Stimulated activated CD4-positive, alpha-beta T cell treated with anti-CD3 and anti-CD28 coated beads, Interleukin-1b, Interleukin-23, amount 100 ng/mL, for 48 hours (primary cell): ENCODE data around the gene DDX11.
"Not testable (repeated sequence)": the region's sequence is repeated elsewhere in the genome, so short reads cannot be mapped to it uniquely, and the experiment has no call there.

Source experiments
- DNase-seq: peaks from one replicate; pipeline ENCODE4 v3.0.0-alpha.2; 2020

DDX11 gene

GRCh38 chr12:31100503-31101208 is 27.0 kb downstream of the DDX11 start:
- not testable (repeated sequence) for DNase-seq

GRCh38 chr12:31102125-31102524 is 28.5 kb downstream of the DDX11 start:
- not testable (repeated sequence) for DNase-seq

DNA sequence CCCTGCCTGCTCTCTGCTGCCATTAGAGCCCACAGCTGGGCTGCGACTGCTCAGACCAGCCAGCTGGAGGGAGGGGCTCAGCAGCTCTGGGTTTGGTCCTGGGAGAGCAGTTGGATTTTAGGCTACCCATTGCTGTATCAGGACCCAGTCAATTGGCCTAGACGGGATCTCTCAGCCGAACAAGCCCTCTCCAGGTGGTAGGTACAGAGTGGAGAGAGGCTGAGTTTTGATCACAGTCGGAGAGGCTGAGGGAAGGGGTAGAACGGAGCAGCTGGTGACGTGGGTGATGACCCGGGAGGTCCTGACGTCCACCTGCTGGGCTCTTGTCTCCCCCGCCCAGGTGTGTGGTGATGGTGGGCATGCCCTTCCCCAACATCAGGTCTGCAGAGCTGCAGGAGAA is 28.9 kb downstream of the DDX11 start:
- DNase-seq: not testable (repeated sequence)

DNA sequence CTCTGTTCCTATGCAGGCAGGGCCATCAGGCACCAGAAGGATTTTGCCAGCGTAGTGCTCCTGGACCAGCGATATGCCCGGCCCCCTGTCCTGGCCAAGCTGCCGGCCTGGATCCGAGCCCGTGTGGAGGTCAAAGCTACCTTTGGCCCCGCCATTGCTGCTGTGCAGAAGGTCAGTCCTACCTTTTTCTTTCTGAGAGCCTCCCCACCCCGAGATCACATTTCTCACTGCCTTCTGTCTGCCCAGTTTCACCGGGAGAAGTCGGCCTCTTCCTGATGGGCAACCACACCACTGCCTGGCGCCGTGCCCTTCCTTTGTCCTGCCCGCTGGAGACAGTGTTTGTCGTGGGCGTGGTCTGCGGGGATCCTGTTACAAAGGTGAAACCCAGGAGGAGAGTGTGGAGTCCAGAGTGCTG is 29.9 kb downstream of the DDX11 start:
- not testable (repeated sequence) for DNase-seq

- not testable (repeated sequence) for DNase-seq
Observed at GRCh38 chr12:31104220-31104619, 30.6 kb downstream of the DDX11 start.

- not testable (repeated sequence) for DNase-seq
Observed at GRCh38 chr12:31104773-31105172, 31.1 kb downstream of the DDX11 start.

DNA sequence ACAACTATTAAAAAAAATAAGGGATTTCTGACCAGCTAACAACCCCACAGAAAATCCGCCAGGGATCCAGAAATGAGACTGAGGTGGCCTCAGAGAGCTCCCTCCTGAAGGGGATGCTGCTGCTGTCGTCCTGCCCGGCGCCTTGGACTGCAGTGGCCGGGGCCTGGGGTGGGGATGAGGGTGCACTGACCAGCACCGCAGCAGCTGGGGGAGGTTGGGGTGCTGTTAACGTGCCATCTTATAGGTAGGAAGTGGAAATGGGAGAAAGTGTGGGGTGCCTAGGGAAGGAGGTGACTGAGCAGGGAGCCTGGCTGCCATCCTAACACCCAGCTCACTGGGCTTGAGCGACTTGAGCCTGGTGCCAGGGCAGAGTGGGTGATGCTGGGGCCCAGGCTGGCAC is 32.0 kb downstream of the DDX11 start:
- no peak for DNase-seq

- DNase-seq: no peak
Observed at GRCh38 chr12:31106101-31106803, 32.6 kb downstream of the DDX11 start.

GRCh38 chr12:31109773-31110172 is 36.1 kb downstream of the DDX11 start:
- DNase-seq: not testable (repeated sequence)

GRCh38 chr12:31110263-31110662 is 36.6 kb downstream of the DDX11 start:
- DNase-seq: not testable (repeated sequence)

DNA sequence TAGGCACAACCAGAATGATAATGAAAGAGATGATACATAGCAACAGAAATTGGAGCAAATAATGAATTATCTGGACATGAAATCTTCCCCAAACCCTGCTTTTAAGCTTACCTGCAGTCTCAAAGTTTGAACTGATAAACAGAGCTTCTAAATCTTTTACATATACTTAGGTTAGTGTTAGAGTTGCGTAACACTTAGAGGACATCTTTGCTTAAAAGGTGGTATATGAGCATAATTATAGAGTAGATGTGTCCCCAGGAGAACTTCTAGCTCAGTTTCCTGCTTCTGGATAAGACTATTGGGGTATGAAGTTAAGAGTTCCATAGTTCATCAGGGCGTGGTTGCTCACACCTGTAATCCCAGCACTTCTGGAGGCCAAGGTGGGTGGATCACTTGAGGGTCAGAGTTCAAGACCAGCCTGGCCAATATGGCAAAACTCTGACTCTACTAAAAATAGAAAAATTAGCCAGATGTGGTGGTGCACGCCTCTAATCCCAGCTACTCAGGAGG is 41.5 kb downstream of the DDX11 start:
- not testable (repeated sequence) for DNase-seq

- DNase-seq: not testable (repeated sequence)
Observed at GRCh38 chr12:31116846-31117202, 43.2 kb downstream of the DDX11 start.

- peak; percentile 45 for DNase-seq
Observed at GRCh38 chr12:31117203-31118011, 43.7 kb downstream of the DDX11 start.

DNA sequence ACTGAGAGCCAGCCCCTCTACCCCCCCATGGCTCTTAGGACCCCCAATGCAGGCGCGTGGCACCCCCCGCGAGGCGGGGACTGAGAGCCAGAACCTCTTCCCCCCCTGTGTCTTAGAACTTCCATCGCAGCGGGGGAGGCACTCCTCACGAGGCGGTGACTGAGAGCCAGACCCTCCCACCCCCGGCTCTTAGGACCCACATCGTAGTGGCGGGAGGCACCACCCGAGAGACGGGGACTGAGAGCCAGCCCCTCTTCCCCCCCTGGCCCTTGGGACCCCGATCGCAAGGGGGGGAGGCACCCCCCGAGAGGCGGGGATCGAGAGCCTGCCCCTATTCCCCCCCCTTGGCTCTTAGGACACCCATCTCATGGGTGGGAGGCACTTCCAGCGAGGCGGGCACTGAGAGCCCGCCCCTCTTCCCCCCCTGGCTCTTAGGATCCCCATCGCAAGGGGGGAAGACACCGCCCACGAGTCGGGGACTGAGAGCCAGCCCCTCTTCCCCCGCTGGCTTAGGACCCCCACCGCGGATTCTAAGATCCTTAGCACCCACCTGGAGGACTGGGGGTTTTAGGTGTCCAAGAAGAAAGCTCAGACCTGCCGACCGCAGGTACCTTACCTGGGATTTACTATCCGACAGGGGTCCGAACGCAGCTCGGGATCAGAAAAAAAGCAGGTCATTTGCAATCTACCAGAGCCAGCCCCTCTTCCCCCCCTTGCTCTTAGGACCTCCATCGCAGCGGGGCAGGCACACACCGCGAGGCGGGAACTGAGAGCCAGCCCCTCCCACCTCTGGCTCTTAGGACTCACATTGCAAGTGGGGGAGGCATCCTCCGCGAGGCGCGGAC is 44.9 kb downstream of the DDX11 start:
- no peak for DNase-seq

DNA sequence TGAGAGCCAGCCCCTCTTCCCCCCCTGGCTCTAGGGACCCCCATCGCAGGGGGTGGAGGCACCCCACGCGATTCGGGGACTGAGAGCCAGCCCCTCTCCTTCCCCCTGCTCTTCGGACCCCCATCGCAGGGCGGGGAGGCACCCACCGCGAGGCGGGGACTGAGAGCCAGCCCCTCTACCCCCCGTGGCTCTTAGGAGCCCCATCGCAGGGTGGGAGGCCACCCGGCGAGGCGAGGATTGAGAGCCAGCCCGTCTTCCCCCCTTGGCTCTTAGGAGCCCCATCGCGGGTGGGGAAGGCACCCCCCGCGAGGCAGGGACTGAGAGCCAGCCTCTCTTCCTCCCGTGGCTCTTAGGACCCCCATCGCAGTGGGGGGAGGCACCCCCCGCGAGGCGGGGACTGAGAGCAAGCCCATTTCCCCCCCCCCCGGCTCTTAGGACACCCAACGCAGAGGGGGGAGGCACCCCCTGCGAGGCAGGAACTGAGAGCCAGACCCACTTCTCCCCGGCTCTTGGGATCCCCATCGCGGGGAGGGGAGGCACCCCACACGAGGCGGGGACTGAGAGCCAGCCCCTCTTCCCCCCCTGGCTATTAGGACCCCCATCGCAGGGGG is 45.6 kb downstream of the DDX11 start:
- no peak for DNase-seq

DNA sequence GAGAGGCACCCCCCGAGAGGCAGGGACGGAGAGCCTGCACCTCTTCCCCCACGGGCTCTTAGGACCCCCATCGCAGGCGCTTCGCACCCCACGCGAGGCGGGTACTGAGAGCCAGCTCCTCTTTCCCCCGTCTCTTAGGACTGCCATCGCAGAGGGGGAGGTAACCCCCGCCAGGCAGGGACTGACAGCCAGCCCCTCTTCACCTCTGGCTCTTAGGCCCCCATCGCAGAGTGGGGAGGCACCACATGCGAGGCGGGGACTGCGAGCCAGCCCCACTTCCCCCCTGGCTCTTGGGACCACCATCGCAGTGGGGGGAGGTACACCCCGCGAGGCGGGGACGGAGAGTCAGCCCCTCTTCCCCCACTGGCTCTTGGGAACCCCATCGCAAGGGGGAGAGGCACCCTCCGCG is 46.1 kb downstream of the DDX11 start:
- DNase-seq: no peak

DNA sequence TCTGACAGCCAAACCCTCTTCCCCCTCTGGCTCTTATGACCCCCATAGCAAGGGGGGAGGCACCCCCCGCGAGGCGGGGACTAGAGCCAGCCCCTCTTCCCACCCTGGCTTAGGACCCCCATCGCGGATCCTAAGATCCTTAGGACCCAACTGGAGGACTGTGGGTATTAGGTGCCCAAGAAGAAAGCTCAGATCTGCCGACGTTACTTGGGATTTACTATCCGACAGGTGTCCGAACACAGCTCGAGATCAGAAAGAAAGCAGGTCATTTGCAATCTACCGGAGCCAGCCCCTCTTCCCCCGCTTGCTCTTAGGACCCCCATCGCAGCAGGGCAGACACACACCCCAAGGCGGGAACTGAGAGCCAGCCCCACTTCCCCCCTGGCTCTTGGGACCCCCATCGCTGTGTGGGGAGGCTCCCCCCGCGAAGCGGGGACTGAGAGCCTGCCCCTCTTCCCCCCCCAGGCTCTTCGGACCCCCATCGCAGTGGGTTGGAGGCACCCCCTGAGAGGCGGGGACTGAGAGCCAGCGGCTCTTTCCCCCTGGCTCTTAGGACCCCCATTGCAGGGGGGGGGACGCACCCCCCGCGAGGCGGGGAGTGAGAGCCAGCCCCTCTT is 46.8 kb downstream of the DDX11 start:
- no peak for DNase-seq

- DNase-seq: not testable (repeated sequence)
Observed at GRCh38 chr12:31121022-31121728, 47.5 kb downstream of the DDX11 start.

GRCh38 chr12:31122481-31122880 is 48.8 kb downstream of the DDX11 start:
- no peak for DNase-seq

GRCh38 chr12:31124158-31124557 is 50.5 kb downstream of the DDX11 start:
- DNase-seq: not testable (repeated sequence)

- not testable (repeated sequence) for DNase-seq
Observed at GRCh38 chr12:31125171-31125570, 51.5 kb downstream of the DDX11 start.
